ENCODE results near the gene DOCK10. TPM values are rescaled to one million over a fixed set of nuclear protein-coding genes. Genes with fewer than 3 reads are reported as not detected.

Gene DOCK10
- total and polyA plus RNA-seq, 2 donors (not counting 1 experiment from before 2014, with no cell fraction given), result 49.5 to 139 TPM

DNA sequence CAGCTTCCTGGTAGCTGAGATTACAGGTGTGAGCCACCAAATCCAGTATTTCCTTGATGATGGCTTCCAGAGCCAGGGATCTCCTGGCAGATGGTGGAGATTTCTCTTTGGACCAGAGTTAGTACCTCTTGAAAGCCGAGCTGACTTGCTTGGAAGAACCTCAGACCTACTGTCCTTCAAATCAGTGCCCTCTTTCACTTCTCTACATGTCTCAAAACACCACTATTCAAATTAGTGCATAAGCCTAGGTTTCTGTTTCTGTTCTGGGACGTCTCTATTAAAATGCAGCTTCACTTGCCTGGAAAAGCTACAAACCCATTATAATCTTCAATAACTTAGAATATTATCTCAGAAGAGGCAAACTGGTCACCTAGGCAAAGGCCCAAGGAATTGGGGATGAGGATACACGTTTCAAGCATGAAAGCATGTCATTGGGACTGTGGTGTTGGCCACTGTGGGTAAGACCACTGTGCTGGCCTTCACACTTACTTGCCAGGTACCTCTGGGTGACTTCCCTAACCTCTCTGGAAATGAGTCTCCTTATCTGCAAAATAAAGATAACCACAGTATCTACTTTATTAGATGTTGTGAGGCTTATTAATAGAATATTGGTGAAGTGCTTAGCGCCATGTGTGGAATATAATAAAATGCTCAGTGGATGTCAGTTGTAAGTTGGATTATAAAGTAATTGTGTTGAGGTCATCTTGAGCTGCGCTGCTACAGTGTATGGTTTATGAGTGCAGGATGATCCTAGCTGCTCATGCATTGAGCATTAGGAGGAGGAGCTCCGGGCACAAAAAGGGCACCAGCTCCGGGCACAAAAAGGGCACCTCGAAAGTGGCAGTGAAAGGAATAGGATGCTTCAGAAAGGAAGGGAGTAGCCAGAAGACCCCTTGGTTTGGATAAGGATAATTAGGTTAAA is 84.5 kb downstream of the DOCK10 start:
- H3K27ac ChIP-seq (ENCODE audit: low read length in 2 of 2), result peak overlapping the region; percentile 86 to 94
- WGBS (ENCODE audit: insufficient coverage), result 55% methylated on average over 5 of the region's 8 CpGs

More for the DNA sequence above, 84.5 kb downstream of the DOCK10 start:
- ChIA-PET POLR2A (interaction anchor here (0.8 to 1.9 kb wide), 9 partner anchors 11 to 1160 kb away, joined by 3 to 9 read pairs (median 3); no protein-coding TSS in a partner anchor), CTCF (interaction anchor here (0.7 to 2.6 kb wide), 12 partner anchors 9 to 311 kb away, joined by 3 to 15 read pairs (median 4); no protein-coding TSS in a partner anchor)
- Histone ChIP-seq H3K9ac (ENCODE audit: low read length) (peak overlapping the region; percentile 62), H3K4me3 (ENCODE audit: control extremely low read depth in 1 of 5, extremely low read depth in 1 of 5, insufficient read depth in 1 of 5, low read depth in 2 of 5, low read length in 4 of 5) (peak overlapping the region; percentile 11 to 59 (median 30)), H3K9me3 (ENCODE audit: control extremely low read depth in 1 of 3, control insufficient read depth in 2 of 3, insufficient read depth in 1 of 3, low read length in 2 of 3) (peaks cover 0 to 4% (median 0%) of the 10 kb centered on the region in 3 donors), H3K79me2 (ENCODE audit: control insufficient read depth, insufficient read depth, low read length) (peaks cover 67% of the 10 kb centered on the region), H3K27me3 (replicated peaks in 1 of 4; ENCODE audit: control extremely low read depth in 1 of 4, control insufficient read depth in 3 of 4, insufficient read depth in 4 of 4, low read length in 3 of 4) (no peaks in the 10 kb centered on the region), H3K36me3 (replicated peaks in 1 of 2; ENCODE audit: control extremely low read depth in 1 of 2, control insufficient read depth in 1 of 2, extremely low read depth in 1 of 2, insufficient read depth in 2 of 2, low read length in 1 of 2) (no peaks in the 10 kb centered on the region), H3K4me2 (replicated peaks; ENCODE audit: low read depth, low read length, poor library complexity, severe bottlenecking) (peak overlapping the region; percentile 80), H2AFZ (ENCODE audit: insufficient read depth, low read depth, low read length, poor library complexity, severe bottlenecking) (peak overlapping the region; percentile 69), H3K4me1 (ENCODE audit: control insufficient read depth in 2 of 2, insufficient read depth in 2 of 2, low read length in 2 of 2) (peaks cover 54 to 61% of the 10 kb centered on the region in 2 donors), H4K20me1 (ENCODE audit: control insufficient read depth, insufficient read depth, low read length, poor library complexity, severe bottlenecking) (no peaks in the 10 kb centered on the region)
- Mint-ChIP-seq H3K4me3 (peak overlapping the region; percentile 81), H3K4me1 (peaks cover 78% of the 10 kb centered on the region), H3K9me3 (ENCODE audit: insufficient read depth) (no peaks in the 10 kb centered on the region), H3K27ac (peak overlapping the region; percentile 93), H3K27me3 (no peaks in the 10 kb centered on the region)
- ATAC-seq (ENCODE audit: low read depth), result peak; percentile 70
- peak; percentile 77 for DNase-seq
- intact Hi-C loops (cut with micrococcal nuclease), result loop anchor here (1.0 to 10.0 kb wide), 5 partner anchors 10 to 1123 kb away; partner anchors contain the start of gene AP1S3
- TF ChIP-seq, protein P1, sequence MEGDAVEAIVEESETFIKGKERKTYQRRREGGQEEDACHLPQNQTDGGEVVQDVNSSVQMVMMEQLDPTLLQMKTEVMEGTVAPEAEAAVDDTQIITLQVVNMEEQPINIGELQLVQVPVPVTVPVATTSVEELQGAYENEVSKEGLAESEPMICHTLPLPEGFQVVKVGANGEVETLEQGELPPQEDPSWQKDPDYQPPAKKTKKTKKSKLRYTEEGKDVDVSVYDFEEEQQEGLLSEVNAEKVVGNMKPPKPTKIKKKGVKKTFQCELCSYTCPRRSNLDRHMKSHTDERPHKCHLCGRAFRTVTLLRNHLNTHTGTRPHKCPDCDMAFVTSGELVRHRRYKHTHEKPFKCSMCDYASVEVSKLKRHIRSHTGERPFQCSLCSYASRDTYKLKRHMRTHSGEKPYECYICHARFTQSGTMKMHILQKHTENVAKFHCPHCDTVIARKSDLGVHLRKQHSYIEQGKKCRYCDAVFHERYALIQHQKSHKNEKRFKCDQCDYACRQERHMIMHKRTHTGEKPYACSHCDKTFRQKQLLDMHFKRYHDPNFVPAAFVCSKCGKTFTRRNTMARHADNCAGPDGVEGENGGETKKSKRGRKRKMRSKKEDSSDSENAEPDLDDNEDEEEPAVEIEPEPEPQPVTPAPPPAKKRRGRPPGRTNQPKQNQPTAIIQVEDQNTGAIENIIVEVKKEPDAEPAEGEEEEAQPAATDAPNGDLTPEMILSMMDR (IDR thresholded peaks at IDR 0.05), result no peak
- no peak for TF ChIP-seq EZH2 (IDR thresholded peaks at IDR 0.05; ENCODE audit: borderline replicate concordance, insufficient read depth, low read depth, low read length, poor library complexity, severe bottlenecking)
